ENCODE results near the gene PLPP3.

DNA sequence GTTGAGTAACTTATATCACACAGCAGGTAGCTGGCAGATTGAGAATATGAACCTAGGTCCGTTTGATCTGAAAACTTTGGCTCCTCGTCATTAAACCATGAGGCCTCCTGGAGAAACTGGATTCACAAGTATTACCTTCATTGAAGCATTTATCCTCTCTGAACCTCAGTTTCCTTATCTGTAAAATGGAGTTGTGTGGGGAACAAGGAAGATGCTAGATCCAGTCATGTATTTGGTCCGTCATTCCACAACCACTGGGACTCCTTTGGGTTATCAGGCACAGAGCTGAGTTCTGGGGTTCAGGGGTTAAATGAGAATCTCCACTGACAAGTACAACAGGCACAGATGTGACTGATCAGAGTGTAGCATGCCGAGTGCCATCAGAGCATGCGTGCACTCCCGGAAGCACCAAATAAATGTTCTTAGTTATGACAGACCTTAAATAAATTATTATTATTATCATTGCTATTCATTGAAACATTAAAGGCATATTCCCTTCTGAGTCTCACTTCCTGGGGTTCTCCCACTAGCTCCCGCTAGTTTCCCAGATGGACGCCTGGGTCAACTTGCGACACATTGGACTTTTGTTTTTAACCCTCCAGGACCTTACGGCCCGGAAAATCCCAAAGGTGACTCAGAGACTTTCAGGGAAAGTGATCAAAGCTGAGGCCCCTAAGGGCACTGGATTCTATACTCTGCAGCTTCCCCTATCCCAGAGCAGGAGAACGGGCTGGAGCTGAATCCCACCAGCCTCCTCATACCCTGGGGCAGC lies 130.6 kb downstream of the PLPP3 start:
- no peak for TF ChIP-seq ZFX (IDR thresholded peaks at IDR 0.05; ENCODE audit: borderline replicate concordance)
- TF ChIP-seq, protein P1, sequence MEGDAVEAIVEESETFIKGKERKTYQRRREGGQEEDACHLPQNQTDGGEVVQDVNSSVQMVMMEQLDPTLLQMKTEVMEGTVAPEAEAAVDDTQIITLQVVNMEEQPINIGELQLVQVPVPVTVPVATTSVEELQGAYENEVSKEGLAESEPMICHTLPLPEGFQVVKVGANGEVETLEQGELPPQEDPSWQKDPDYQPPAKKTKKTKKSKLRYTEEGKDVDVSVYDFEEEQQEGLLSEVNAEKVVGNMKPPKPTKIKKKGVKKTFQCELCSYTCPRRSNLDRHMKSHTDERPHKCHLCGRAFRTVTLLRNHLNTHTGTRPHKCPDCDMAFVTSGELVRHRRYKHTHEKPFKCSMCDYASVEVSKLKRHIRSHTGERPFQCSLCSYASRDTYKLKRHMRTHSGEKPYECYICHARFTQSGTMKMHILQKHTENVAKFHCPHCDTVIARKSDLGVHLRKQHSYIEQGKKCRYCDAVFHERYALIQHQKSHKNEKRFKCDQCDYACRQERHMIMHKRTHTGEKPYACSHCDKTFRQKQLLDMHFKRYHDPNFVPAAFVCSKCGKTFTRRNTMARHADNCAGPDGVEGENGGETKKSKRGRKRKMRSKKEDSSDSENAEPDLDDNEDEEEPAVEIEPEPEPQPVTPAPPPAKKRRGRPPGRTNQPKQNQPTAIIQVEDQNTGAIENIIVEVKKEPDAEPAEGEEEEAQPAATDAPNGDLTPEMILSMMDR (IDR thresholded peaks at IDR 0.05), result no peak

Data from 22Rv1 (cell line).